GM19372 (cell line): ENCODE results near the gene VIT.

Source experiments
- ATAC-seq: cut with Tn5 transposase; IDR thresholded peaks from one replicate; pipeline ENCODE4 v1.9.1; 2021; ENCODE audit warnings: mild to moderate bottlenecking, low read depth, moderate library complexity; ENCODE audit not compliant: unreplicated experiment

Gene VIT

GRCh38 chr2:36750101-36750500 is 53.6 kb downstream of the VIT start:
- ATAC-seq: no peak

DNA sequence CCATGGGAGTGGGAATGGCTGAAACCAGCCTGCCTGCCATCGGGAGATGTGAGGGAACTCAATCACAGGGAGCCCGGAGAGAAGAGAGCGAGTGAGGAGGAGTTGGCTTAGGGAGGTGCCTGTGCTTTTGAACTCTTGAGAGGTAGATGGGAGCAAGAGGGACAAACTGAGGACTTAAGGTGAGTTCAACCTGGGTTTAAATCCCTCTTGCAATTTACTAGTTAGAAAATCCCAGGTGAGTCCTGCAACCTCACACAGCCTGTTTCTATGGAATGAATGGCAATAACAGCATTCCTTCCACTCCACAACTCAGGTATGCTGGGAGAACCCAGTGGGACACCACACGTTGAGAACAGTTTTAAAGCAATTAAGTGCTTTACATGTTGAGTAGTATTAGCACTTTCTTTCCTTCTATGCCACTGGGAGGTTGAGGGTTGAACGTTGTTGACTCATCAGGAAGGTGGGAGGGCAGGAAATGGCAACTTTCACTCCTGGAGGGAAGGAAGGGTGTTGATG is 57.3 kb downstream of the VIT start:
- no peak for ATAC-seq

- no peak for ATAC-seq
These were observed 58.1 kb downstream of the VIT start for GRCh38 chr2:36754578-36754977.

- no peak for ATAC-seq
These were observed 59.9 kb downstream of the VIT start for GRCh38 chr2:36756438-36756837.

GRCh38 chr2:36762764-36763490 is 66.4 kb downstream of the VIT start:
- ATAC-seq: no peak

DNA sequence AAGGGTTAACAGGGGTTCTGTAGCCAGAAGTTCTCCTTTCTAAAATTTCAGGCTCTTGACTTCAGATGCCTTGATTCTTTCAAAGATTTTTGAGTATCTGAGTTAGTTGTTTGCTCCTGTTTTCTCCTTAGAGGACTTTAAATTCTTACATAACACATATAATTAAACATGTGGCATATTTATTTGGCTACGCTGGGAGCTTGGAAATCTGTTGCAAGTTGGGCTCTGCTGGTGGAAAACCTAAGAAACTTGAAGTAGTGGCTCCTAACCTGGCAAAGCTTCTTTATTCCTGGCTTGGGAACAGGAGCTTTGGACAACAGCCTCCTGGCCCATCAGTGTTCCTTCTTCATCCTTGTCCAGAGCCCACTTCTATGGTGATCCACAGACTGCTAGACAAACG is 72.6 kb downstream of the VIT start:
- ATAC-seq: no peak

- peak; percentile 72 for ATAC-seq
These were observed 74.2 kb downstream of the VIT start for GRCh38 chr2:36770542-36771287.

- ATAC-seq: no peak
These were observed 75.2 kb downstream of the VIT start for GRCh38 chr2:36771671-36772070.

- no peak for ATAC-seq
These were observed 77.4 kb downstream of the VIT start for GRCh38 chr2:36773947-36774346.

GRCh38 chr2:36775261-36775660 is 78.8 kb downstream of the VIT start:
- ATAC-seq: no peak

DNA sequence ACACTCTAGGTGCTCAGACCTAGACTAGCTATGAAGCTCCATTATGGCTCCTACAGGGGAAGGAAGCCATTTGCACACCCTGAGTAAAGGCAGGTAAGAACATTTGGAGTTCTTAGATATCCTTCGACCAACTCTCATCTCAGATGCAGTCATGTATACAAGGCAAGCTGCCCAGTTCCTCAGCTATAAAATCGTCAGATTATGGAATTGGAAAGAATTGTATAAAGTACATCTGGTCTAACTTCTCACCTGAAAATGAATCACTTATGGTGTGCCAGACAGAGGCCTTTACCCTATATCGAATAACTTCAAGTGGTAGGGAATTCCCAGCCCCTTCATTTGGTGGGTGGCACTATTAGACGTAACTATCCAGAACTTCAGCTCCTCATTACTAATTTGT is 79.3 kb downstream of the VIT start:
- no peak for ATAC-seq

DNA sequence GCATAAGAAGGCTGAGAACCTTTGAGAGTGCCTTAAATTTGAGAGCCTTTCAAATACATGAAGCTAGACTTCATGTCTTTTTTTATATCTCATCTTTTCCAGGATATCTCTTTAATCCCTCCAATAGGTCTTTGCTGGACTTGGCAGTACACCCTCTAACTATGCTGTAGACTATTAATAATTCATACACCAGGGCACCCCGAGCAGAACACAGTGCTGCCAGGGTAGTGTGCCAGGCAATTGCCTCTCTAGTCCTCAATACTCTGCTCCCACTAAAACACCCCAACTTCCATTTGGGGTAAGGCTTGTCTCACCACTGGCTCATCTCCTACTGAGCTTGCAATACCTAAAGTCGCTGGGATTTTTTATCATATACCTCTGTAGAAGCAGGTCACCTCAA is 80.8 kb downstream of the VIT start:
- ATAC-seq: no peak

GRCh38 chr2:36777788-36778187 is 81.3 kb downstream of the VIT start:
- ATAC-seq: no peak

DNA sequence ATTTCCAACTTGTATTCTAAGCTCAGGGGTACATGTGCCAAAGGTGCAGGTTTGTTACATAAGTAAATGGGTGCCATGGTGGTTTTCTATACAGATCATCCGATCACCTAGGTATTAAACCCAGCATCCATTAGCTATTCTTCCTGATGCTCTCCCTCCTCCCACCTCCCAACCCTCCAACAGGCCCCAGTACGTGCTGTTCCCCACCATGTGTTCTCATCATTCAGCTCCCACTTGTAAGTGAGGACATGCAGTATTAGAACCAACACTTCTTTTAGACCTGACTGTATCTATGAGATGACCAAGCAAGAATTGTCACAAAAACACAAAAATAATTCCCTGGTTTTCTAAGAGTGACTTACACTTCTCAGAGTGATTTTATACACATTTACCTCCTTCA is 83.0 kb downstream of the VIT start:
- no peak for ATAC-seq

GRCh38 chr2:36780231-36780839 is 83.8 kb downstream of the VIT start:
- no peak for ATAC-seq

DNA sequence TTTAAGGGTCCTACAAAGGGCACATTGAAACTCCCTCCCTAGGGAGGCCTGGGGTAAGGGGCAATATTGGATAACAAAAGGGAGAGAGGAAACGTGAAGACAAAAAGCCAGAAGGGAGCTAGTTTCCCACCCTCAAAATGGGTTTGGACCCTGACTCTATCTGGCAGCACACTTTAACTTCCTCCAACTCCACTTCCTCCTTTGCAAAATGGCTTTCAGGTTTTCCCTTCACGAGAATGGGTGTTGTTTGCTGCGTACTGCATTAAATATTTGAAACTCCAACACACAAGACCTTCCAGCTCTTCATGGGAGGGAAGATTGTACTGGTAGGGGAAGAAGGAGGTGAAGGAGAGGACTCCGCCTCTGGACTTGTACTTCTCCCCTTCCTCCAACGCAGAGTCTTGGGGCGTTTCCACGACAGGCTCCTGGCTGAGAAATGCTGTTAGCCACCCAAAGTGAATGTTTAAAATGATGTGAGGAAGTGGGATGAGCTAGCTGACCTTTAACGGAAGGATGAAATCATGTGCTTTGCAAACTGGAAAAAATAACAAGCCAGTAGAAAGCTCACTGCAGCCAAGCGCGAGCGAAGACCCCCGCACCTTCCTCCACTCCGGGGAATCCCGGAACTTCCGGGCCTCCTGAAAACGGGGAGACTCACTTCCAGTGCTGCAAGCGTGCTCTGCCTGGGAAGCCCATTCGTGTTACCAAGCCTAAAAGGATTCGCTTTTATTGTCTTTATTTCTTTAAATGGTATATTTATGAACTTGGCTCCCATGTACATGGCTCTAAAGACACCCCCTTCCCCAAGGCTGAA is 85.6 kb downstream of the VIT start:
- ATAC-seq: no peak

DNA sequence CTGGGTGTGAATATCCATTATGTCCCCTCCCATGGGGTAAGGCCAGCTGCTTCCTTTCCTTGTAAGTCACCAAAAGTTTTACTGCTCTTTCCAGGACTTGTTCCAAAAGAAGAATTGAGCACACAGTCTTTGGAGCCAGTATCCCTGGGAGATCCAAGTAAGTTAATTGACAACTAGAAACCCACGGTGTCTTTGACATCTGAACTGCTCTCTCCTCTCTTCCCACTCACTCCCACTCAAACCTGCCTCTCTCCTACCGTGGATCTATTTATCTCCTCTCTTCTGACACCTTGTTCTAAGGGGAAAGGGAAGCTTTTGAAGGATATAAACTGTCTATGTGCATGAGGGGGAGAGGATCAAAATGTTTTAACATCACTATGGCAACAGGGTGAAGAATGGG is 86.7 kb downstream of the VIT start:
- no peak for ATAC-seq

GRCh38 chr2:36785179-36785795 is 88.8 kb downstream of the VIT start:
- peak; percentile 73 for ATAC-seq

DNA sequence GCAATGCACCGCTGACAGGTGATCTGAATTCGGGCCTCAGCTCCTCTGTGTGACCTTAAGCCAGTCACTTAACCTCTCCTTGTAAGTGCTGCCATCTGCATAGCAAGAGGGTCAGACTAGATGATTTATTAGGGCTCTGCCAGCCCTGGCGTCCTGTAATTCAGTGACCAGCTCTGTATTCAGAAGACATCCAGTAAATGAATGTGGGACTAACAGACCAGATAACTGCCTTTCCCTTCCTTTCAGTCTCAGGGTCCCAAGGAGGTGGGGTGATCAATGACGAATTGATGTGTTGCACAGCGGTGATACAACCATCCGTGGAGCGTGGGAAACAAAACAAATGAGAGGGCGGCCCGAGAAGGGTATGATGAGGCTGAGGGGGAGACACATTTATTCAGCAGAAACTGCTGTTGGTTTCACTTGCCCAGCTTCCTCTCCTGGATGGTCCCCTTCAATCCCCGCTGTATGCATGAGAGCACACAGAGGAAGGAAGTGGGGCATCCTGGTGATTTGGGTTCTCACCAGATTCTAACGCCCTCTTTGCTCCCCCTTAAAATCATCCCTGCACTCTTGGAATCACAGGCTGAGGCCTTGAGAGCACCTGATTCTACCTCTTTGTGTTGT is 92.8 kb downstream of the VIT start:
- no peak for ATAC-seq

DNA sequence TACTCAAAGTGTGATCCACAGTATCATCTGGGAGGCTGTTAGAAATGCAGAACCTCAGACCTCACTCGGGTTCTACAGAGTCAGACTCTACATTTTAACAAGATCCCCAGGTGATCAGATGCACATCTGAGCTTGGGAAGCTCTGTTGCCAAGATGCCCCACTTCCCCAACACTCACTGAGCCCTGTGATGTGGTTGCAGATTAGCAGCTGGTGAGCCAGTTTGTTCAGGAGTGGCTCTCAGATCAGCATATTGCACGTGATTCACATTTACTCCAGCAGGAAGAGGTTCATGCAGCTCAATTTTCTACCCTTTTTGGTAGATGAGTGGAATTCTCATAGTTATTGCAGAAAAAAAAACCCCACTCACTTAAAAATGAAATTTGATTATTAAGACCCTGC is 96.4 kb downstream of the VIT start:
- no peak for ATAC-seq
